Kidney (tissue), 14 donors: ENCODE data around the gene HIPK1. TPM values are rescaled to one million over a fixed set of nuclear protein-coding genes. Genes with fewer than 3 reads are reported as not detected.

Source experiments
- DNase-seq, 5 donors: peaks; one replicate each; pipeline ENCODE4 v3.0.0-alpha.2; 2013 to 2020
- FAIRE-seq: peaks from 2 replicates; lab custom pipeline; 2012; peaks lifted over from hg19 to GRCh38; lab: Jason Lieb, UNC
- H3K27ac ChIP-seq, 2 donors: one replicate each; pipeline ENCODE4 v1.7.0; 2013; ENCODE audit warnings: low read depth in 2 of 2, low read length in 2 of 2, inconsistent platforms in 1 of 2
- H3K27me3 ChIP-seq: one replicate; pipeline ENCODE4 v1.7.1; 2013; ENCODE audit warnings: low read length, inconsistent platforms; ENCODE audit not compliant: control insufficient read depth, insufficient read depth
- H3K36me3 ChIP-seq, 3 donors: one replicate each; pipeline versions ENCODE4 v1.7.0 to v1.7.1; 2013; ENCODE audit warnings: low read length in 3 of 3, control low read depth in 1 of 3, inconsistent platforms in 1 of 3; ENCODE audit not compliant: insufficient read depth in 3 of 3, control insufficient read depth in 2 of 3
- H3K4me1 ChIP-seq, 3 donors: one replicate each; pipeline versions ENCODE4 v1.7.0 to v1.7.1; 2013; ENCODE audit warnings: low read length in 3 of 3, inconsistent platforms in 1 of 3, low read depth in 1 of 3; ENCODE audit not compliant: control insufficient read depth in 2 of 3, insufficient read depth in 2 of 3
- H3K4me3 ChIP-seq, 3 donors: one replicate each; pipeline versions ENCODE4 v1.7.0 to v1.8.1; 2013; ENCODE audit warnings: low read length in 3 of 3, control low read depth in 1 of 3, inconsistent platforms in 1 of 3
- H3K9ac ChIP-seq, 3 donors: one replicate each; pipeline versions ENCODE4 v1.7.0 to v1.7.1; 2013; ENCODE audit warnings: low read length in 3 of 3, control low read depth in 1 of 3, inconsistent platforms in 1 of 3
- H3K9me3 ChIP-seq, 3 donors: one replicate each; pipeline versions ENCODE4 v1.7.0 to v1.7.1; 2013; ENCODE audit warnings: low read length in 3 of 3, control low read depth in 1 of 3, inconsistent platforms in 1 of 3; ENCODE audit not compliant: control insufficient read depth in 2 of 3, insufficient read depth in 1 of 3
- intact Hi-C: fragments of 100-400 bp; cut with DNase I; formaldehyde crosslinking; loops from one replicate; pipeline ENCODE4 v1.11.1; 2022
- polyA plus RNA-seq: library from polyadenylated mRNA; stranded (reverse); fragments of 350-450 nt; fragmentation: Illumina TruSeq; extraction: RNeasy Lipid Tissue Mini Kit (QIAGEN cat#74804); gene quantifications from one replicate; pipeline ENCODE4 v1.2.3, GENCODE V29; 2014; ENCODE audit warnings: low read depth, low replicate concordance; ENCODE audit not compliant: insufficient read depth
- total RNA-seq: library from RNA; stranded (reverse); fragmentation: NEBNext Ultra II Directional; extraction: Animal tissue kit (Norgen Biotek cat#: 25700); gene quantifications from one replicate; pipeline ENCODE4 v1.2.1, GENCODE V29; 2021
- TF ChIP-seq, protein P1 (sequence below): IDR thresholded peaks from 3 replicates; pipeline ENCODE4 v1.5.1; 2012; ENCODE audit warnings: mild to moderate bottlenecking, moderate library complexity, borderline replicate concordance; ENCODE audit not compliant: insufficient read depth; ENCODE audit errors: extremely low read depth
- donor health status: control.
- donor health status: control.
- donor health status: control.
- donor health status: control.
- donor health status: control.
- donor health status: DM: yes; HTN: yes; CAD: no.
- donor health status: Normal renal cell carcinoma (clear cell type).

Gene HIPK1
- total and polyA plus RNA-seq, 2 donors from 2014 or later, result 8.4 to 65.0 TPM

DNA sequence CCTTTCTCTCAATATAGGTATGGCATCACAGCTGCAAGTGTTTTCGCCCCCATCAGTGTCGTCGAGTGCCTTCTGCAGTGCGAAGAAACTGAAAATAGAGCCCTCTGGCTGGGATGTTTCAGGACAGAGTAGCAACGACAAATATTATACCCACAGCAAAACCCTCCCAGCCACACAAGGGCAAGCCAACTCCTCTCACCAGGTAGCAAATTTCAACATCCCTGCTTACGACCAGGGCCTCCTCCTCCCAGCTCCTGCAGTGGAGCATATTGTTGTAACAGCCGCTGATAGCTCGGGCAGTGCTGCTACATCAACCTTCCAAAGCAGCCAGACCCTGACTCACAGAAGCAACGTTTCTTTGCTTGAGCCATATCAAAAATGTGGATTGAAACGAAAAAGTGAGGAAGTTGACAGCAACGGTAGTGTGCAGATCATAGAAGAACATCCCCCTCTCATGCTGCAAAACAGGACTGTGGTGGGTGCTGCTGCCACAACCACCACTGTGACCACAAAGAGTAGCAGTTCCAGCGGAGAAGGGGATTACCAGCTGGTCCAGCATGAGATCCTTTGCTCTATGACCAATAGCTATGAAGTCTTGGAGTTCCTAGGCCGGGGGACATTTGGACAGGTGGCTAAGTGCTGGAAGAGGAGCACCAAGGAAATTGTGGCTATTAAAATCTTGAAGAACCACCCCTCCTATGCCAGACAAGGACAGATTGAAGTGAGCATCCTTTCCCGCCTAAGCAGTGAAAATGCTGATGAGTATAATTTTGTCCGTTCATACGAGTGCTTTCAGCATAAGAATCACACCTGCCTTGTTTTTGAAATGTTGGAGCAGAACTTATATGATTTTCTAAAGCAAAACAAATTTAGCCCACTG, 11.5 kb downstream of the HIPK1 start:
- no peak overlapping the region for H3K27ac ChIP-seq
- DNase-seq (peak in 1 of 5 donors; percentile 16), FAIRE-seq (no peak)
- no peak overlapping the region for H3K4me3 ChIP-seq
- intact Hi-C loops, result no loop called here
- no peaks in the 10 kb centered on the region for H3K4me1 ChIP-seq
- TF ChIP-seq, protein P1, sequence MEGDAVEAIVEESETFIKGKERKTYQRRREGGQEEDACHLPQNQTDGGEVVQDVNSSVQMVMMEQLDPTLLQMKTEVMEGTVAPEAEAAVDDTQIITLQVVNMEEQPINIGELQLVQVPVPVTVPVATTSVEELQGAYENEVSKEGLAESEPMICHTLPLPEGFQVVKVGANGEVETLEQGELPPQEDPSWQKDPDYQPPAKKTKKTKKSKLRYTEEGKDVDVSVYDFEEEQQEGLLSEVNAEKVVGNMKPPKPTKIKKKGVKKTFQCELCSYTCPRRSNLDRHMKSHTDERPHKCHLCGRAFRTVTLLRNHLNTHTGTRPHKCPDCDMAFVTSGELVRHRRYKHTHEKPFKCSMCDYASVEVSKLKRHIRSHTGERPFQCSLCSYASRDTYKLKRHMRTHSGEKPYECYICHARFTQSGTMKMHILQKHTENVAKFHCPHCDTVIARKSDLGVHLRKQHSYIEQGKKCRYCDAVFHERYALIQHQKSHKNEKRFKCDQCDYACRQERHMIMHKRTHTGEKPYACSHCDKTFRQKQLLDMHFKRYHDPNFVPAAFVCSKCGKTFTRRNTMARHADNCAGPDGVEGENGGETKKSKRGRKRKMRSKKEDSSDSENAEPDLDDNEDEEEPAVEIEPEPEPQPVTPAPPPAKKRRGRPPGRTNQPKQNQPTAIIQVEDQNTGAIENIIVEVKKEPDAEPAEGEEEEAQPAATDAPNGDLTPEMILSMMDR, result no peak
- no peaks in the 10 kb centered on the region for H3K9me3 ChIP-seq
- no peaks in the 10 kb centered on the region for H3K27me3 ChIP-seq
- H3K9ac ChIP-seq, result no peak overlapping the region
- peaks cover 6 to 9% (median 6%) of the 10 kb centered on the region in 3 donors for H3K36me3 ChIP-seq

DNA sequence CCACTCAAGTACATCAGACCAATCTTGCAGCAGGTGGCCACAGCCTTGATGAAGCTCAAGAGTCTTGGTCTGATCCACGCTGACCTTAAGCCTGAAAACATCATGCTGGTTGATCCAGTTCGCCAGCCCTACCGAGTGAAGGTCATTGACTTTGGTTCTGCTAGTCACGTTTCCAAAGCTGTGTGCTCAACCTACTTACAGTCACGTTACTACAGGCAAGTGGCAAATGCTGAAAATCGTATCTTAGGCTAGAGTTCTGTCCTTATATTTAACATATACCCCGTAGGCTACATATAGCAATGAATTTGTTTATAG, 12.1 kb downstream of the HIPK1 start:
- intact Hi-C loops, result no loop called here
- no peaks in the 10 kb centered on the region for H3K27me3 ChIP-seq
- no peak overlapping the region for H3K9ac ChIP-seq
- no peak overlapping the region for H3K27ac ChIP-seq
- no peak overlapping the region for H3K4me3 ChIP-seq
- H3K9me3 ChIP-seq, result no peaks in the 10 kb centered on the region
- DNase-seq (no peak), FAIRE-seq (no peak)
- TF ChIP-seq, protein P1, result no peak
- H3K4me1 ChIP-seq, result no peaks in the 10 kb centered on the region
- H3K36me3 ChIP-seq, result peaks cover 6 to 9% (median 6%) of the 10 kb centered on the region in 3 donors

DNA sequence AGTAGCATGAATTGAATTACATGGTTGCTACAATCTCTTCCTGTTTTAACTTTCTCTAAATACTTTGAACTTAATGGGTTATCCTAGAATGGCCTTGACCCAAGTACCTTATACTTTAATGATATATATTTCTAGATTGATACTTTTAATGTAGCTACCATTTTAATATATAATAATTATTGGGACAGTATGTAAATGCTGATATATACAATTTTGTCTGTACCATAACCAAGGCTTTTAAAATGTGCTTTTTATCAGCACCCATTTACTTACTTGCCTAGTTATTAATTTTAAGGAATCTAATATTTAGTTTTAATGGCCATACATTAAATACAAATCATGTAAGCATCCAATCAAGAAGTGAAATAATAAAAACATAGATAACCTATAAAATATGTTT, 13.4 kb downstream of the HIPK1 start:
- Histone ChIP-seq H3K36me3 (peaks cover 6 to 9% (median 6%) of the 10 kb centered on the region in 3 donors), H3K9me3 (no peaks in the 10 kb centered on the region), H3K27me3 (no peaks in the 10 kb centered on the region), H3K4me3 (no peak overlapping the region), H3K27ac (no peak overlapping the region), H3K9ac (no peak overlapping the region), H3K4me1 (peaks cover 0 to 10% (median 7%) of the 10 kb centered on the region in 3 donors)
- TF ChIP-seq, protein P1, result no peak
- DNase-seq, result no peak
- FAIRE-seq, result no peak
- intact Hi-C loops, result no loop called here
